ENCODE measurements around the gene SH3YL1. TPM values are rescaled to one million over a fixed set of nuclear protein-coding genes. Genes with fewer than 3 reads are reported as not detected.

The SH3YL1 gene
- total RNA-seq, 1 experiment from 2014 or later, result 26.5 TPM

- Mint-ChIP-seq H3K4me3 (no peak overlapping the region), H3K4me1 (peaks cover 17 to 23% of the 10 kb centered on the region in 2 experiments), H3K9me3 (no peaks in the 10 kb centered on the region), H3K27me3 (ENCODE audit: low read depth) (no peaks in the 10 kb centered on the region), H3K36me3 (ENCODE audit: insufficient read depth in 1 of 3, low read depth in 3 of 3) (peaks cover 5 to 34% (median 27%) of the 10 kb centered on the region in 3 experiments), H3K27ac (peak overlapping the region in 1 of 3 experiments; percentile 18; a peak in 1 of 7 replicates)
- peaks cover 2% of the 10 kb centered on the region; the same call in 1 of the 2 replicates for H3K4me1 ChIP-seq (ENCODE audit: insufficient read depth, low read length)
- peaks cover 3% of the 10 kb centered on the region for H4K20me1 ChIP-seq (ENCODE audit: control insufficient read depth, insufficient read depth, insufficient read length)
- no peak overlapping the region for H2AK5ac ChIP-seq (ENCODE audit: insufficient read length, low read length)
- H3K4me2 ChIP-seq (ENCODE audit: insufficient read depth, insufficient read length, low read length), result no peak overlapping the region
- H2BK120ac ChIP-seq (ENCODE audit: low read depth, low read length, poor library complexity, severe bottlenecking), result no peak overlapping the region
- H4K8ac ChIP-seq (replicated peaks; ENCODE audit: insufficient read length, low read depth, low read length), result no peak overlapping the region
- no peak overlapping the region for H3K23ac ChIP-seq (ENCODE audit: insufficient read length, low read depth, low read length)
- no peak overlapping the region for H2BK20ac ChIP-seq (ENCODE audit: low read depth, low read length, poor library complexity, severe bottlenecking)
- H3K27me3 ChIP-seq (ENCODE audit: insufficient read depth, low read length), result no peaks in the 10 kb centered on the region
- H3K14ac ChIP-seq (ENCODE audit: insufficient read depth, low read length), result no peak overlapping the region
- H2BK12ac ChIP-seq (ENCODE audit: insufficient read length, low read depth, low read length), result no peak overlapping the region
- no peak overlapping the region for H2AFZ ChIP-seq (ENCODE audit: low read length)
- H3K27ac ChIP-seq (ENCODE audit: insufficient read length, low read depth, low read length), result no peak overlapping the region
- no CpG with 5 or more reads among the region's 4 CpGs for WGBS (ENCODE audit: extremely low coverage, insufficient read length, low lambda C conversion rate)
- H4K5ac ChIP-seq (ENCODE audit: insufficient read length, low read depth, low read length), result no peak overlapping the region
- no peak overlapping the region for H2BK5ac ChIP-seq (ENCODE audit: insufficient read length, low read length)
- H2BK15ac ChIP-seq (ENCODE audit: low read depth, low read length), result no peak overlapping the region
- no peak overlapping the region for H3T11ph ChIP-seq (ENCODE audit: low read length)
- H4K91ac ChIP-seq (ENCODE audit: insufficient read length, low read depth, low read length), result no peak overlapping the region
- no peak overlapping the region for H3K4ac ChIP-seq (ENCODE audit: low read depth, low read length)
- no peak for DNase-seq
- H3K9me3 ChIP-seq (ENCODE audit: control insufficient read depth, low read depth, low read length), result no peaks in the 10 kb centered on the region
- H3K23me2 ChIP-seq (ENCODE audit: insufficient read length, low read depth, low read length, poor library complexity, severe bottlenecking), result no peaks in the 10 kb centered on the region
- peaks cover 16% of the 10 kb centered on the region for H3K79me1 ChIP-seq (ENCODE audit: insufficient read depth, low read depth, low read length, poor library complexity, severe bottlenecking)
- no peak overlapping the region for H3K56ac ChIP-seq (ENCODE audit: insufficient read length, low read depth, low read length)
- peaks cover 60% of the 10 kb centered on the region for H3K79me2 ChIP-seq (ENCODE audit: insufficient read depth, low read length)
- H3K9ac ChIP-seq (ENCODE audit: extremely low read depth, insufficient read length, low read length), result no peak overlapping the region
- no peak for TF ChIP-seq CTCF (conservative IDR thresholded peaks at IDR 0.05)
- no peak overlapping the region for H3K18ac ChIP-seq (ENCODE audit: insufficient read length, low read depth, low read length)
Measured at GRCh38 chr2:270861-271260, 7.0 kb upstream of the SH3YL1 start.

All from H9 (cell line).